Neural progenitor cell (in vitro differentiated cells): ENCODE results near the gene SNN. TPM values are rescaled to one million over a fixed set of nuclear protein-coding genes. Genes with fewer than 3 reads are reported as not detected.

ENCODE experiments used
- DNase-seq: peaks from one replicate; pipeline ENCODE4 v3.0.0-alpha.2; 2016; ENCODE audit warnings: low spot score
- H2AFZ ChIP-seq: fragments of 200-600 bp; sonication (generic); replicated peaks from 2 replicates; pipeline ENCODE4 v1.6.1; 2016; ENCODE audit warnings: antibody characterized with exemption
- H3F3A ChIP-seq: fragments of 200-600 bp; sonication (generic); 2 replicates; pipeline ENCODE4 v1.6.1; 2016; ENCODE audit warnings: antibody characterized with exemption, low read depth
- H3K27ac ChIP-seq: fragments of 200-600 bp; sonication (generic); 2 replicates; pipeline ENCODE4 v1.5.1; 2016; ENCODE audit warnings: mild to moderate bottlenecking
- H3K27me3 ChIP-seq: fragments of 200-600 bp; sonication (generic); 2 replicates; pipeline ENCODE4 v1.6.1; 2016; ENCODE audit warnings: mild to moderate bottlenecking, moderate library complexity
- H3K36me3 ChIP-seq: fragments of 200-600 bp; sonication (generic); 2 replicates; pipeline ENCODE4 v1.5.1; 2016
- H3K4me1 ChIP-seq: fragments of 200-600 bp; sonication (generic); 2 replicates; pipeline ENCODE4 v1.6.1; 2016; ENCODE audit warnings: mixed run types
- H3K4me2 ChIP-seq: fragments of 200-600 bp; sonication (generic); 2 replicates; pipeline ENCODE4 v1.6.1; 2016
- H3K4me3 ChIP-seq: fragments of 200-600 bp; sonication (generic); 2 replicates; pipeline ENCODE4 v1.5.1; 2016
- H3K79me2 ChIP-seq: fragments of 200-600 bp; sonication (generic); 2 replicates; pipeline ENCODE4 v1.6.1; 2016; ENCODE audit warnings: low read depth
- H3K9ac ChIP-seq: fragments of 200-600 bp; sonication (generic); 2 replicates; pipeline ENCODE4 v1.6.1; 2016
- H3K9me3 ChIP-seq: fragments of 200-600 bp; sonication (generic); 2 replicates; pipeline ENCODE4 v1.5.1; 2016; ENCODE audit warnings: low read depth
- H4K20me1 ChIP-seq: fragments of 200-600 bp; sonication (generic); 2 replicates; pipeline ENCODE4 v1.6.1; 2016; ENCODE audit warnings: low read depth
- H3K27ac Mint-ChIP-seq: 3 replicates; pipeline ENCODE4 v1.8.0; 2021; ENCODE audit warnings: mixed read lengths
- H3K27me3 Mint-ChIP-seq: 2 replicates; pipeline ENCODE4 v1.8.0; 2022; ENCODE audit warnings: low read depth, mild to moderate bottlenecking, inconsistent platforms, moderate library complexity, mixed read lengths; ENCODE audit not compliant: insufficient read depth
- H3K36me3 Mint-ChIP-seq: 3 replicates; pipeline ENCODE4 v1.8.0; 2021; ENCODE audit warnings: mixed read lengths
- H3K4me1 Mint-ChIP-seq: 3 replicates; pipeline ENCODE4 v1.8.0; 2021; ENCODE audit warnings: mixed read lengths
- H3K4me3 Mint-ChIP-seq: 3 replicates; pipeline ENCODE4 v1.8.0; 2021; ENCODE audit warnings: mild to moderate bottlenecking, moderate library complexity, mixed read lengths
- H3K9me3 Mint-ChIP-seq: 3 replicates; pipeline ENCODE4 v1.8.0; 2020; ENCODE audit warnings: mixed read lengths
- CTCF ChIP-seq: fragments of 200-600 bp; sonication (generic); IDR thresholded peaks from 2 replicates; pipeline ENCODE4 v1.5.1; 2017; ENCODE audit warnings: antibody characterized with exemption, mild to moderate bottlenecking
- EZH2 ChIP-seq: fragments of 200-600 bp; sonication (generic); IDR thresholded peaks from 2 replicates; pipeline ENCODE4 v1.6.1; 2017; ENCODE audit warnings: antibody characterized with exemption, mild to moderate bottlenecking, moderate library complexity
- EZH2phosphoT487 ChIP-seq: fragments of 200-600 bp; sonication (generic); IDR thresholded peaks from 2 replicates; pipeline ENCODE4 v1.6.1; 2017; ENCODE audit warnings: antibody characterized with exemption
- total RNA-seq: library from RNA; depleted of rRNA; stranded (reverse); fragments of >200 nt; gene quantifications from 2 replicates; pipeline ENCODE4 v1.2.3, GENCODE V29; 2015; ENCODE audit warnings: low replicate concordance

SNN gene
- total RNA-seq, 1 donor from 2014 or later = 48.7 TPM

GRCh38 chr16:11676799-11677198, 8.5 kb downstream of the SNN start:
- no peak overlapping the region for H3K27ac ChIP-seq
- H4K20me1 ChIP-seq = peaks cover 82% of the 10 kb centered on the region

GRCh38 chr16:11677451-11677951, 9.2 kb downstream of the SNN start:
- Histone ChIP-seq H4K20me1 (peaks cover 75% of the 10 kb centered on the region), H3K9ac (no peak overlapping the region), H3K9me3 (no peaks in the 10 kb centered on the region), H3K36me3 (no peaks in the 10 kb centered on the region), H3K4me1 (no peaks in the 10 kb centered on the region), H3K27ac (no peak overlapping the region), H3K4me2 (no peak overlapping the region), H3F3A (peaks cover 7% of the 10 kb centered on the region), H3K27me3 (no peaks in the 10 kb centered on the region), H3K79me2 (peaks cover 32% of the 10 kb centered on the region), H3K4me3 (no peak overlapping the region), H2AFZ (no peak overlapping the region)
- Mint-ChIP-seq H3K9me3 (no peaks in the 10 kb centered on the region), H3K36me3 (peaks cover 15% of the 10 kb centered on the region), H3K27me3 (peaks cover 5% of the 10 kb centered on the region), H3K27ac (peak overlapping the region; percentile 42), H3K4me1 (peaks cover 4% of the 10 kb centered on the region), H3K4me3 (no peak overlapping the region)
- no peak for DNase-seq
- TF ChIP-seq CTCF (no peak), EZH2 (no peak), EZH2phosphoT487 (no peak)

More at GRCh38 chr16:11676799-11677198, 8.5 kb downstream of the SNN start:
- peaks cover 15% of the 10 kb centered on the region for H3K36me3 Mint-ChIP-seq
- Histone ChIP-seq H2AFZ (no peak overlapping the region), H3F3A (peaks cover 7% of the 10 kb centered on the region), H3K9ac (no peak overlapping the region), H3K9me3 (no peaks in the 10 kb centered on the region), H3K27me3 (no peaks in the 10 kb centered on the region), H3K4me2 (no peak overlapping the region), H3K36me3 (no peaks in the 10 kb centered on the region), H3K79me2 (peaks cover 39% of the 10 kb centered on the region), H3K4me1 (peaks cover under 1% of the 10 kb centered on the region), H3K4me3 (no peak overlapping the region)
- H3K27me3 Mint-ChIP-seq = peaks cover 5% of the 10 kb centered on the region
- no peak overlapping the region for H3K27ac Mint-ChIP-seq
- H3K4me3 Mint-ChIP-seq = no peak overlapping the region
- TF ChIP-seq EZH2phosphoT487 (no peak), EZH2 (no peak), CTCF (no peak)
- peaks cover 7% of the 10 kb centered on the region for H3K4me1 Mint-ChIP-seq
- no peaks in the 10 kb centered on the region for H3K9me3 Mint-ChIP-seq
- no peak for DNase-seq

GRCh38 chr16:11677959-11678881, 10.0 kb downstream of the SNN start:
- no peaks in the 10 kb centered on the region for H3K36me3 ChIP-seq
- Mint-ChIP-seq H3K4me3 (no peak overlapping the region), H3K9me3 (no peaks in the 10 kb centered on the region), H3K27me3 (peaks cover 5% of the 10 kb centered on the region), H3K4me1 (peaks cover 4% of the 10 kb centered on the region), H3K27ac (no peak overlapping the region), H3K36me3 (peaks cover 16% of the 10 kb centered on the region)
- peaks cover 7% of the 10 kb centered on the region for H3F3A ChIP-seq
- H3K9me3 ChIP-seq = no peaks in the 10 kb centered on the region
- H3K27me3 ChIP-seq = no peaks in the 10 kb centered on the region
- H3K4me1 ChIP-seq = no peaks in the 10 kb centered on the region
- H3K27ac ChIP-seq = no peak overlapping the region
- H4K20me1 ChIP-seq = peaks cover 68% of the 10 kb centered on the region
- H3K4me2 ChIP-seq = no peak overlapping the region
- H3K4me3 ChIP-seq = no peak overlapping the region
- DNase-seq = no peak
- peaks cover 24% of the 10 kb centered on the region for H3K79me2 ChIP-seq
- H3K9ac ChIP-seq = no peak overlapping the region
- TF ChIP-seq CTCF = no peak
- TF ChIP-seq EZH2phosphoT487 = no peak
- no peak for TF ChIP-seq EZH2
- no peak overlapping the region for H2AFZ ChIP-seq
